OCI-M1 (cell line): ENCODE measurements around the gene CLCN1.

ENCODE experiments used
- DNase-seq: peaks from one replicate; lab custom pipeline; 2025; lab: John Stamatoyannopoulos, UW

CLCN1 gene

DNA sequence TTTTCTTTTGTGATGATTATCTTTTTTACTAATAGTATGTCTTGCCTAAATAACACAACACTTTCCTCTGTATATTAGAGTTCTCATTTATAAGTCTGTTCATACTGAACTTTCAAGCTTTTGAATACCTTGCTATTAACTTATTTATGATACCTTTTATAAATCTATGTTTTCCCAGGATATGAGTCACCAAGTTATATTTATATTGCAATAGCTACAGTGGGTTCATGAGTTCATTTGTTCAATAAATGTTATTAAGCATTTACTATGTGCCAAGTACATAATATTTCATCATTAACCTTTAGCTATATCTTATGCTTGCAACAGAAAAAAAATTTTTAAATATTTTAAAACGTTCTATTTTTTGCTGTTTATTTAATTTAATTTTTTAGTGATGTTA is 18.3 kb downstream of the CLCN1 start:
- no peak for DNase-seq

DNA sequence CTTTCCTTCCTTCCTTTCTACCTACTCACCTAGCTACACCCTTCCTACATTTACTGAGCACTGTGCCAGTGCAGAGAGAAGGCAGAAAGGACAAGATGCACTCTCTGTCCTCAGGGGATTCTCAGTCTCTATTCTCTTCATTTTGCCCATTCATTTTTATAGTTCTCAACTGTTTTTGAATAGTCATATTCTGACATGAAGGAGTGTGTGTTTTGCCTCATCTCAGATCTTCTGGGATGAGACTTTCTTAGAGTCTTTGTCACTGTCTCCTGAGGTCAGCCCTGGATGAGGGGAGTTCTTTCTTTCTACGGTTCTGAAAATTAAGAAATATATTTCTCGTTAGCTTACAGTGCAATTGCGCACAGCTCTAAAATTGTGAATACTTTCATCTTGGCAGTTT is 21.3 kb downstream of the CLCN1 start:
- DNase-seq, result no peak

GRCh38 chr7:143341842-143342241 is 25.9 kb downstream of the CLCN1 start:
- no peak for DNase-seq

DNA sequence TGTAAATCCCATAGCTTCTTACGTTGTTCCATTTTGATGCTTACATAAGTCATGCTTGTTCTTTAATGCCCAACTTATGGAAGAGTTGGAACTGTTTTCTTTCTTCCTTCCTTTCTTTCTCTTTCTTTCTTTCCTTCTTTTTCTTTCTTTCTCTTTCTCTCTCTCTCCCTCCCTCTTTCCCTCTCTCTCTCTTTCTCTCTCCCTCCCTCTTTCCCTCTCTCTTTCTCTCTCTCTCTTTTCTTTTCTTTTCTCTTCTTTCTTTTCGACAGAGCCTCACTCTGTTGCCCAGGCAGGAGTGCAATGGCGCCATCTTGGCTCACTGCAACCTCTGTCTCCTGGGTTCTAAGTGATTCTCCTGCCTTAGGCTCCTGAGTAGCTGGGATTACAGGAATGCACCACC is 27.7 kb downstream of the CLCN1 start:
- DNase-seq, result no peak

DNA sequence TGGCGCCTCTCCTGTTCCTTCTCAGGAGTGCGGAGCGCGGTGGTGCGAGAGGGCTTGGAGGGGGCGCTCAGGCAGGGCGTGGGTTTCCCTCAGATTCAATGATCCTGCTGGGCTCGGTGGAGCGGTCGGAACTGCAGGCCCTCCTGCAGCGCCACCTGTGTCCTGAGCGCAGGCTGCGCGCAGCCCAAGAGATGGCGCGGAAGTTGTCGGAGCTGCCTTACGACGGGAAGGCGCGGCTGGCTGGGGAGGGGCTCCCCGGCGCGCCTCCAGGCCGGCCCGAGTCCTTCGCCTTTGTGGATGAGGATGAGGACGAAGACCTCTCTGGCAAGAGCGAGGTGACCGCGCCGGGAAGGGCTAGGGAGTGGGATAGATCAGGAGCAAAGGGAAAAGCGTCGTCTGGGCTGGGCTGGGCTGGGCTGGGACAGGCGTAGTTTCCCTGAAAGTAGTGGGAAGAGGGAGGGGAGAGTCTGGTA is 29.6 kb downstream of the CLCN1 start:
- DNase-seq, result peak; percentile 12

- no peak for DNase-seq
Measured at GRCh38 chr7:143346018-143346417, 30.1 kb downstream of the CLCN1 start.

DNA sequence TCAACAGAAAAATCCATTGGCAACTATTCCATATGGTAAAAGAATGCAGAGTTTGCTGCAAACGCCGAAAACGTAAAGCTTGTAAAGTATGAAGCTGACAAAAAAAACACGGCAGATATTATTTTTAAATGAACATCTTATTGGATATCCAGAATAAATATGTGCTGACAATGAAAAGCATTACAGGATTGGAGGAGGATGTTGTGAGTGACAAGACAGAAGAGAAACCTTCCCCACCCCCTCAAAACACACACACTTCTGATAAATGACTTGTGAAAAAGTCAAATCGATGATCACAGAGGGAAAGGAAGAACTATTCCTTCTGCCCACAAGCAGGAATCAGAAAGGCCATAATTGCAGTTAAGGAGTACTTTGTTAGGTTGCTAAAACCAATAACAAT is 32.0 kb downstream of the CLCN1 start:
- DNase-seq, result no peak

- no peak for DNase-seq
Measured at GRCh38 chr7:143351060-143351459, 35.1 kb downstream of the CLCN1 start.

- no peak for DNase-seq
Measured at GRCh38 chr7:143351574-143351973, 35.7 kb downstream of the CLCN1 start.

DNA sequence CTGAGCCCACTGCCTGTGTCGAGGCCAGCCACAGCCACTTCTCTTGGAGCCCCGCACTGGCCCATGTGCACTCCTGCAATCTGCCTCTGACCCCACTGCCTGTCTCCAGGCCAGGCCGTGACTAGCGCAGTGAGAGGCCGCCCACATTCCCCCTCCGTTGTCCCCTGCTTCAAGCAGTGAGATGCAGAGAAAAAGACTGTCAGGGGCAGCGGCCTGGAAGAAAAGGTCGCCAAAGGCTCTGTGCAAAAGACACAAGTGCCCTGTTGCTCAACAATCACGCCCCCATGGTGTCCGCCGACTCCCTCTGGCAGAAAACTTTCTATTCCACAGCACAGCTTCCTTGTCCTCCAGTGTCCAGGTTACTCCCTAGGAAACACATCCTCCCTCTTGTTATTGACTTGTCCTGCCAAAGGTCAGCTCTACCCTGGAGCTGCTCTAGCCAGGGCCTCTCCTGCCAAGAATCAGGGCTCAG is 36.7 kb downstream of the CLCN1 start:
- no peak for DNase-seq

- DNase-seq, result no peak
Measured at GRCh38 chr7:143354376-143354775, 38.5 kb downstream of the CLCN1 start.

DNA sequence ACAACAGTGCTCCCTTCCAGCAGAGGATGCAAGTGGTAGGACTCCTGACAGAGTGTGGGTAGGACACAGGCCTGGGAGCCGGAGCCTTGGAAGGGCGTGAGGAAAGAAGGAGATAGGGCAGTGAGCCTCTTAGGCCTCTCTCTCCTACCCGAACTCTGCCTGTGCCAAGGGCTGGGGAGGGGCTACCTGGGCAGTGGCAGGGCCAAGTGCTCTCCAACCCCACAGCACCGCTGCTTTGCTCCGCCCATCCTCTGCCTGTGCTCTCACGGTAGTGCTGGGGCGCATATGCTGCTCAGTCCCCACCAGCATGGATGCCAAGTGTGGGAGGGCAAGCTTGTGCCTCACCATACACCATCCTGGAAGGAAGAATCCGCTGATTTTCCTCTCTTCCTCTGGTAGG is 39.1 kb downstream of the CLCN1 start:
- DNase-seq, result no peak

GRCh38 chr7:143355450-143356385 is 39.8 kb downstream of the CLCN1 start:
- DNase-seq, result no peak

DNA sequence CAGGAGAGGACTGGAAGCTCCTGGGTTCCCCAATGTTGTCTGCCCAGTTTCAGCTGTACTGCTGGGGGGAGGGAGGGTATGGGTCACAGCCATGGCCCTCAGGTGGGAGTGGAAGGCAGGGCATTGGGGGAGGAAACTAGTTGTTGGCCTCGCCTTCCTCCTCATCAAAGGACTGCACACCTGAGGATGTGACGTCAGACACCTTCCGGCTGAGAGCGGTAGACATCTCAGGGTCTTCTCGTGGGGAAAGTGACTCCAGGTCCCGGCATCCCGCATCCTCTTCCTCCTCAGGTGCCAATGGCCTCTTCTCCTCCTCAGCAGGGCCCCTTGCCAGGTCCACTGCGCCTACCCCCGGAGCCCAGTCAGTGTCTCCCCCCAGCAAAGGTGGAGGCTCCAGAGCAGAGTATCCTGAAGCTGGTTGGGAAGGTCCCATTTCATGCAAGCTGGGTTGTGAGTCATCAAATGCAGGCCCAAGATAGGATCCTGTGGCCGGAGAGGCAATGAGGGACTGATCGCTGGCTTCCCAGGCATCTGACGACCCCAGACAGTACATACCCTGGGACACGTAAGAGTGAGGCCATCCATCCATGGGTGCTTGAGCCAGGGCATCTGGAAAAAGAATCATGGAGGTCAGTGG is 40.6 kb downstream of the CLCN1 start:
- no peak for DNase-seq

GRCh38 chr7:143358626-143359025 is 42.7 kb downstream of the CLCN1 start:
- no peak for DNase-seq

GRCh38 chr7:143359771-143360353 is 44.0 kb downstream of the CLCN1 start:
- DNase-seq, result no peak

DNA sequence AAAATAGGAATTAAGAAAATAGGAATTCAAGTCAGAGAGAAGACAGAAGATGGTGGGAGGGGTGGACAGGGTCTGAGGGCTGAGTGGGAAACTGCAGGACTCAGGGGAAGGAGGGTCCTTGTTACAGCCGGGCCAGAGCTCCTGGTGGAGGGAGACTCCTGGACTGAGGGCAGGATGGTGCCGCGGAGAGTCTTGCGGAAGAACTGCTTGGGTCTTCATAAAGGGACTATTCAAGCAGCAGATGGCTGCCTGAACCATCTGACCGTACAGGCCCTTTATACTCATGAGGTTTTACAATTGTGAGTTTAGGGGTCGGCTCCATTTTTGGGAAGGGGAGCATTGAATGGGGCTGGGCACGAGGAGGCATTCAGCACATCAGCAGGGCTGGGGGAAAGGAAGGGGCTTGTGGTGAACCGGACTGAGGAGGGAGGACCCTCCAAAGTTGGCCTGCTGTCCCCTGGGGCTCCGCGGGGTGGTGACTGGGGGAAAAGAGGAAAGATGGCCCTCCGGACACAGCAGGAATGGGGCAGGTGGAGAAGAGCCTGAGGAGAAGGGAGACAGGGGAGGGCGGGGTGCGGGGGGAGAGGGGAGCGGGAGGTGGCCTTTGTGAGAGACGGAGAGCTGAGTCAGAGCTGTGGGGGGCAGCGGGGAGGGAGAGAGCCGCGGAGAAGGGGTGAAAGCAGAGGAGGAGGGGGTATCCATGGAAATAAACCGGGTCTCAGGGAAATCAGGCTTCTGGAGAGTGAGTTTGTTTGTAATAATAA is 45.1 kb downstream of the CLCN1 start:
- no peak for DNase-seq

GRCh38 chr7:143361552-143362130 is 45.7 kb downstream of the CLCN1 start:
- DNase-seq, result no peak

DNA sequence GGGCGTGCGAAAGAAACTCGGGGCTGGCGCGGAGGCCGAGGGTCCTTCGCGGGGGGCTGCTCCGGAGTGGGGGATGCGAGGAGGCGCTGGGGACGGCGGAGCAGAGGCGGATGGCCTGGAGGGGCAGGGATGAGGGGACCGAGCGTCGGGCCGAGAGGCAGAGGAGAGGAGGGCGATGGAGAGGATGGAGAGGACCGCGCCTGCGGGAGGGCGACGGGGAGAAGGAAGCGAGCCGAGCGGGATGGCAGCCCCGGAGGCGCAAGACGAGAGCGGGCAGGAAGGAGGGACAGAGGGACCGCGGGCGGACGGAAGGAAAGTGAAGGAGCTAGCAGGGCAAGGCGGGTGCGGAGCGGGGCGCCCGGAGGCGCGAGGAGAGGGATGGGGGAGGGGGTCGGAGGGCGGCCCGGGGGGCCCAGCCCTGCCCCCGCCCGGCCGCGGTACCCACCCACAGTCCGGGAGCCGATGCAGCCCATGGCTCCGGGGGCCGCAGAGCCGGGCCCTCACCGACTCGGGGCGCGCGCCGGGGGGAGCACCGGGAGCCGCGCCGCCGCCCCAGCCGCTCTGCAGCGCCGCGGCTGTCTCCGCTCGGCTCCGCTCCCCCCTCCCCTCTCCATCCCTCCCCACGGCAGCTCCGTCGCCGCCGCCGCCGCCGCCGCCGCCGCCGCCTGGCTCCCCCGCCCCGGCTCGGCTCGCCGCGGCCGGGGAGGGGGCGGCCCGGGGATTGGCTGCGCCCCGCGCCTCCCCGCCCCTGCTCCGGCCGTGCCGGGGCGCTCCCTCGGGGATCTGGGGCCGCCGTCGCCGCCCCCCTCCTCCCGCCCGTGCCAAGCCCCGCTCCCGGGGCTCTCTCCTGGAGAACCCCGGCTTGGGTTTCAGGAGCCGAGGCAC is 46.5 kb downstream of the CLCN1 start, which contains the start of gene FAM131B:
Gene FAM131B, minus strand, starts transcription at position 583 of the 885 bp plus-strand sequence. Its CDS starts 110 bp downstream, at position 473.
- no peak for DNase-seq
